ENCODE results near the gene PCIF1.

Gene PCIF1

GRCh38 chr20:45997187-45997586, 62.7 kb downstream of the PCIF1 start:
- no peak for TF ChIP-seq CTCF (conservative IDR thresholded peaks at IDR 0.05; ENCODE audit: low read depth, low read length)
- no peak for DNase-seq (ENCODE audit: low read depth)
- no peak overlapping the region for H3K4me3 ChIP-seq (ENCODE audit: low read length)

Measured in retinal pigment epithelial cell (primary cell).